ENCODE data around the gene UBE4B.

UBE4B gene

DNA sequence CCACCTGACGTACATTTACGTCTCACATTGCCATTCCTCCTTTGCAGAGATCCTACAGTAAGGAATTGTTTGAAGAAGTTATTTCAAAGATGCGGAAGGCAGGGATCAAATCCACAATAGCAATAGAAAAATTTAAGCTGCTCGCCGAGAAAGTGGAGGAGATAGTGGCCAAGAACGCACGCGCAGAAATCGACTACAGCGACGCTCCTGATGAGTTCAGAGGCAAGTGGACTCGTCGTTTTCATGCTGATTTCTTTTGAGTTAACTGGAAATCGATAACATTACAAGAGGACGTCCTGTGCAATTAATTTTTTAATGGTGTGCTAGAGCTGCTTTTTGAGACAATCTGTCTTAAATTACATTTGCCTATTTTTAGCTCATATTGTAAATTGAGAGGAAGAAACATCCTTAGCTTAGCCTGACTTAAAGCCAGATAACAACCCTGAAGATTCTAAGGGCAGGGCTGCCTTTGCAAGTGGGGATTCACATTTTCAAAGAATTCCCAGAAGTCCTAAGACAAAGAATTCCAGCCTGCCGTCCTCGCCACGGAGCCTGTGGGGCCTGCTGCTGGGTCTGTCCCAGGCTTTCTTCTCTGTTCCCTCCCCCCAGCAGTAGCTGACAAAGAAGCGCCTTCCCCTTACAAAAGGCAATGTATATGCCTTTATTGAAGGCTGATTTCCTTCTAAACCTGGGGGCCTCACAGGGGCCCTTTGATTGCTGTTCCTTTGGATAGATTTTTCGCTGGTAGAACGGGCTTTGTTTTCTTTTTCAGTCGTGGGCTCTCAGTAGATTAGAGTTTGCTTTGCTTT lies 146.0 kb downstream of the UBE4B start:
- TF ChIP-seq, protein P1, sequence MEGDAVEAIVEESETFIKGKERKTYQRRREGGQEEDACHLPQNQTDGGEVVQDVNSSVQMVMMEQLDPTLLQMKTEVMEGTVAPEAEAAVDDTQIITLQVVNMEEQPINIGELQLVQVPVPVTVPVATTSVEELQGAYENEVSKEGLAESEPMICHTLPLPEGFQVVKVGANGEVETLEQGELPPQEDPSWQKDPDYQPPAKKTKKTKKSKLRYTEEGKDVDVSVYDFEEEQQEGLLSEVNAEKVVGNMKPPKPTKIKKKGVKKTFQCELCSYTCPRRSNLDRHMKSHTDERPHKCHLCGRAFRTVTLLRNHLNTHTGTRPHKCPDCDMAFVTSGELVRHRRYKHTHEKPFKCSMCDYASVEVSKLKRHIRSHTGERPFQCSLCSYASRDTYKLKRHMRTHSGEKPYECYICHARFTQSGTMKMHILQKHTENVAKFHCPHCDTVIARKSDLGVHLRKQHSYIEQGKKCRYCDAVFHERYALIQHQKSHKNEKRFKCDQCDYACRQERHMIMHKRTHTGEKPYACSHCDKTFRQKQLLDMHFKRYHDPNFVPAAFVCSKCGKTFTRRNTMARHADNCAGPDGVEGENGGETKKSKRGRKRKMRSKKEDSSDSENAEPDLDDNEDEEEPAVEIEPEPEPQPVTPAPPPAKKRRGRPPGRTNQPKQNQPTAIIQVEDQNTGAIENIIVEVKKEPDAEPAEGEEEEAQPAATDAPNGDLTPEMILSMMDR (IDR thresholded peaks at IDR 0.05; ENCODE audit: low read depth, low read length), result no peak
- H3K36me3 ChIP-seq, result peaks cover 30% of the 10 kb centered on the region
- H3K9me3 ChIP-seq (ENCODE audit: severe bottlenecking), result peaks cover 5% of the 10 kb centered on the region
- no peak overlapping the region for H3K4me3 ChIP-seq (ENCODE audit: low read depth, low read length)
- H3K27ac ChIP-seq, result no peak overlapping the region
- no peaks in the 10 kb centered on the region for H3K27me3 ChIP-seq (ENCODE audit: insufficient read depth, low read depth, severe bottlenecking)
- no peak for DNase-seq

DNA sequence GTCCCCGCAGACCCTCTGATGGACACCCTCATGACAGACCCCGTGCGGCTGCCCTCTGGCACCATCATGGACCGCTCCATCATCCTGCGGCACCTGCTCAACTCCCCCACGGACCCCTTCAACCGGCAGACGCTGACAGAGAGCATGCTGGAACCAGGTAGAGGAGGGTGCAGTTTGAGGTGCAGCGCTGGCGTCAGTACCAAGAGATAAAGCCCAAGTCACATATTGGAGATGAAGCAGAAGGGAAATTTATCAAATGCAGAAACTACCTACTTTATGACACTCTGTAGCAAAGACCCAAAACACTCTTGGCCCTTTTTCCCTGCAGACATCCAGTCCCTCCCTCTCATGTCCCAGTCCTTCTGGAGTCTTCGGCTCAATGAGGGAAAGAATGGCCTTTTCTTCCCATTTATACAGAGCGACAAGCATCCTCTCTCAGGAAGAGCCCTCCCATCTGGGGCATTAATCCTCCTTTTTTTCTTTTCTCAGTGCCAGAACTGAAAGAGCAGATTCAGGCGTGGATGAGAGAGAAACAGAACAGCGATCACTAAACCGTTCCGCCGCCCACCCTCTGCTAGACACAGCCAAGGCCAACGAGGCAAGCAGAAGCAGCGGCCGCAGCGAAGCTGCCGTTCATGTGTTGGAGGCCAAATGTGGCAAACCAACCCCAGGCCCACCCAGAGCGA lies 146.8 kb downstream of the UBE4B start:
- Histone ChIP-seq H3K27me3 (ENCODE audit: insufficient read depth, low read depth, severe bottlenecking) (no peaks in the 10 kb centered on the region), H3K36me3 (peaks cover 27% of the 10 kb centered on the region), H3K9me3 (ENCODE audit: severe bottlenecking) (peaks cover 5% of the 10 kb centered on the region), H3K4me3 (ENCODE audit: low read depth, low read length) (no peak overlapping the region), H3K27ac (no peak overlapping the region)
- DNase-seq, result no peak
- TF ChIP-seq, protein P1 (IDR thresholded peaks at IDR 0.05; ENCODE audit: low read depth, low read length), result no peak

DNA sequence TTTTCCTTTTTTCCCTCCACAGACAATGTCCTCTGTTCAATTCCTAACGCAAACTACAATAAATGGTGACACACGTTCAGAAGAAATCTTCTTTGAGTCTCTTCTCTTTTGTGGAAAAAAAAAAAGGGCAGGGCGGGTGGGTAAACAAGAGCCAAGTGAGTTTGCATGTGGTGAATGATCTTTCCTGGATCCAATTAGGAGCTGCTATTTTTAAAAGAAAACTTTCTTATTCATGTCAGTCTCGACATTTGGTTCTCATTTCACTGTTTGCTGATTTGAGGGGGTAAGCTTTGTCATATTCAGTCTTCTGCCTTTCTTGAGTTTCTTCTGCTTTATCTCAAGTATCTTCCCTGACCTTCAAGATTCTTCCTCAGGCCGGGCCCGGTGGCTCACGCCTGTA lies 148.4 kb downstream of the UBE4B start:
- Histone ChIP-seq H3K27me3 (ENCODE audit: insufficient read depth, low read depth, severe bottlenecking) (no peaks in the 10 kb centered on the region), H3K9me3 (ENCODE audit: severe bottlenecking) (peaks cover under 1% of the 10 kb centered on the region), H3K4me3 (ENCODE audit: low read depth, low read length) (no peak overlapping the region), H3K36me3 (peaks cover 17% of the 10 kb centered on the region), H3K27ac (no peak overlapping the region)
- no peak for DNase-seq
- TF ChIP-seq, protein P1 (IDR thresholded peaks at IDR 0.05; ENCODE audit: low read depth, low read length), result no peak

DNA sequence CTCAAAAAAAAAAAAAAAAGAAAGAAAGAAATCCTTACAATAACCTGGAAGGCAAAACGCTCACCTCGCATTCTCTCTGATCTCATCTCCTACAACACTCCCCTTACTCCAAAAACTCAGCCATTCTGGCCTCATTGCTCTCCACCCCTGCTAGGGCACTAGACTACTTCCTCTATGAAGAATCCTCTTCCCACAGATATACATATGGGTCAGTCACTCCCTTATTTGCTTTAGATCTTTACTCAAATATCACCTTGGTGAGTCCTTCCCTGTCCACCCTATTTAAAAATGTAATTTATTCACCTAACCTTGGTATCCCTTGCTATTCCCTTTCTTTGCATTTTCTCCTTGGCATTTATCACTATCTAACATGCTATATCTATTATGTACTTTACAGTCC lies 153.0 kb downstream of the UBE4B start:
- TF ChIP-seq, protein P1 (IDR thresholded peaks at IDR 0.05; ENCODE audit: low read depth, low read length), result no peak
- Histone ChIP-seq H3K27ac (no peak overlapping the region), H3K4me3 (ENCODE audit: low read depth, low read length) (no peak overlapping the region), H3K27me3 (ENCODE audit: insufficient read depth, low read depth, severe bottlenecking) (no peaks in the 10 kb centered on the region), H3K9me3 (ENCODE audit: severe bottlenecking) (no peaks in the 10 kb centered on the region), H3K36me3 (peaks cover 2% of the 10 kb centered on the region; the same call in 1 of the 2 replicates)
- DNase-seq, result no peak

DNA sequence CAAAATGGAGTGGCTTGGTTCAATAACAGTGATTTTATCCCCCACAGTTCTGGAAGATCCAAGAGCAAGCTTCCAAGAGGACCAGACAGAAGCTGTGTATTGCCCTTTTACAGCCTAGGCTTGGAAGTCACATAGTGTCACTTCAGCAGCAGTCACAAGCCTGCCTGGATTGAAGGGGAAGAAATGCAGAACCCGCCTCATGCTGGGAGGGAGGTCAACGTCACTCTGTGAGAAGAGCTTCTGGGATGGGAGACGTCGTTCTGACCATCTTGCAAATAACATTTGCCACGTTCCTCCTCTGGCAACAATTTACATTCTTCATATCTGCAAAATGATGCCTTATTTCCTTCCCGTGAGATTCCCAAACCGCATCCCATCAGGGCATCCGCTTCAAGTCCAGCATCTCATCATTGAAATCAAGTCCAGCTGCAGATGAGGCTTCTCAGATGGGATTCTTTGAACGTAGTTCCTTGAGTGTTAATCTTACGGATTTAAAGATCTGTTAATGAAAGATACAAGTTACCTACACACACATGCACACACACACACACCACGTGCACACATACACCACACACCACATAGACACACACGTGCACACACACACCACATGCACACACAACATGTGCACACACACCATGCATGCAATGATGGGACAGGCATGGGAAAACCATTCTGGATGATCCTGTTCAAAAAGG lies 153.7 kb downstream of the UBE4B start:
- H3K9me3 ChIP-seq (ENCODE audit: severe bottlenecking), result no peaks in the 10 kb centered on the region

More for the DNA sequence above, 153.7 kb downstream of the UBE4B start:
- Histone ChIP-seq H3K27ac (no peak overlapping the region), H3K27me3 (ENCODE audit: insufficient read depth, low read depth, severe bottlenecking) (no peaks in the 10 kb centered on the region), H3K36me3 (peaks cover under 1% of the 10 kb centered on the region; the same call in 1 of the 2 replicates), H3K4me3 (ENCODE audit: low read depth, low read length) (no peak overlapping the region)
- TF ChIP-seq, protein P1 (IDR thresholded peaks at IDR 0.05; ENCODE audit: low read depth, low read length), result no peak
- no peak for DNase-seq

Data from WERI-Rb-1 (cell line).